Neural crest cell (in vitro differentiated cells): ENCODE data around the gene RCCD1. TPM values are rescaled to one million over a fixed set of nuclear protein-coding genes. Genes with fewer than 3 reads are reported as not detected.

Experiments
- DNase-seq: peaks from one replicate; pipeline ENCODE4 v3.0.0; 2021; ENCODE audit warnings: low read depth, mixed read lengths, low spot score
- H3K27ac Mint-ChIP-seq: one replicate; pipeline ENCODE4 v1.8.0; 2021; ENCODE audit warnings: mild to moderate bottlenecking, mixed read lengths; ENCODE audit not compliant: unreplicated experiment
- H3K27me3 Mint-ChIP-seq: 2 replicates; pipeline ENCODE4 v1.8.0; 2021; ENCODE audit warnings: low read depth, mild to moderate bottlenecking, mixed read lengths
- H3K36me3 Mint-ChIP-seq: 2 replicates; pipeline ENCODE4 v1.8.0; 2021; ENCODE audit warnings: low read depth, mild to moderate bottlenecking, mixed read lengths
- H3K4me1 Mint-ChIP-seq: 2 replicates; pipeline ENCODE4 v1.8.0; 2021; ENCODE audit warnings: mixed read lengths
- H3K4me3 Mint-ChIP-seq: one replicate; pipeline ENCODE4 v1.8.0; 2021; ENCODE audit warnings: mild to moderate bottlenecking, mixed read lengths
- H3K9me3 Mint-ChIP-seq: 2 replicates; pipeline ENCODE4 v1.8.0; 2021; ENCODE audit warnings: mixed read lengths
- total RNA-seq: library from RNA; stranded (reverse); gene quantifications from 2 replicates; pipeline ENCODE4 v1.2.1, GENCODE V29; 2021
- TF ChIP-seq, protein P1 (sequence below): fragments of 200-600 bp; sonication (generic); conservative IDR thresholded peaks from 2 replicates; pipeline ENCODE4 v1.5.0; 2021; ENCODE audit warnings: antibody characterized with exemption, mild to moderate bottlenecking

RCCD1 gene
- total RNA-seq, 1 donor from 2014 or later = 20.9 TPM

GRCh38 chr15:91001209-91001608, 46.5 kb downstream of the RCCD1 start:
- H3K36me3 Mint-ChIP-seq = peaks cover 19% of the 10 kb centered on the region

GRCh38 chr15:91007266-91007665, 52.6 kb downstream of the RCCD1 start:
- H3K27ac Mint-ChIP-seq = no peak overlapping the region
- no peaks in the 10 kb centered on the region for H3K27me3 Mint-ChIP-seq
- H3K4me3 Mint-ChIP-seq = no peak overlapping the region
- peaks cover 14% of the 10 kb centered on the region for H3K36me3 Mint-ChIP-seq
- no peak for DNase-seq
- TF ChIP-seq, protein P1, sequence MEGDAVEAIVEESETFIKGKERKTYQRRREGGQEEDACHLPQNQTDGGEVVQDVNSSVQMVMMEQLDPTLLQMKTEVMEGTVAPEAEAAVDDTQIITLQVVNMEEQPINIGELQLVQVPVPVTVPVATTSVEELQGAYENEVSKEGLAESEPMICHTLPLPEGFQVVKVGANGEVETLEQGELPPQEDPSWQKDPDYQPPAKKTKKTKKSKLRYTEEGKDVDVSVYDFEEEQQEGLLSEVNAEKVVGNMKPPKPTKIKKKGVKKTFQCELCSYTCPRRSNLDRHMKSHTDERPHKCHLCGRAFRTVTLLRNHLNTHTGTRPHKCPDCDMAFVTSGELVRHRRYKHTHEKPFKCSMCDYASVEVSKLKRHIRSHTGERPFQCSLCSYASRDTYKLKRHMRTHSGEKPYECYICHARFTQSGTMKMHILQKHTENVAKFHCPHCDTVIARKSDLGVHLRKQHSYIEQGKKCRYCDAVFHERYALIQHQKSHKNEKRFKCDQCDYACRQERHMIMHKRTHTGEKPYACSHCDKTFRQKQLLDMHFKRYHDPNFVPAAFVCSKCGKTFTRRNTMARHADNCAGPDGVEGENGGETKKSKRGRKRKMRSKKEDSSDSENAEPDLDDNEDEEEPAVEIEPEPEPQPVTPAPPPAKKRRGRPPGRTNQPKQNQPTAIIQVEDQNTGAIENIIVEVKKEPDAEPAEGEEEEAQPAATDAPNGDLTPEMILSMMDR = no peak
- no peaks in the 10 kb centered on the region for H3K9me3 Mint-ChIP-seq
- no peaks in the 10 kb centered on the region for H3K4me1 Mint-ChIP-seq

More at GRCh38 chr15:91001209-91001608, 46.5 kb downstream of the RCCD1 start:
- no peak for DNase-seq
- no peaks in the 10 kb centered on the region for H3K4me1 Mint-ChIP-seq
- H3K27me3 Mint-ChIP-seq = no peaks in the 10 kb centered on the region
- no peaks in the 10 kb centered on the region for H3K9me3 Mint-ChIP-seq
- no peak overlapping the region for H3K4me3 Mint-ChIP-seq
- no peak overlapping the region for H3K27ac Mint-ChIP-seq
- TF ChIP-seq, protein P1 = no peak

Other genes with a start within 250 kb of the RCCD1 start
- 44.8 and 47.8 TPM in 2 replicates for gene BLM, start 237.5 kb upstream of the RCCD1 start, total RNA-seq
- 14.8 and 15.7 TPM in 2 replicates for gene FURIN, start 86.3 kb upstream of the RCCD1 start, total RNA-seq
- gene FES, start 70.4 kb upstream of the RCCD1 start, total RNA-seq = 2.8 TPM in 2 replicates
- gene MAN2A2, start 51.6 kb upstream of the RCCD1 start, total RNA-seq = 78.0 and 81.6 TPM in 2 replicates
- 15.7 and 16.7 TPM in 2 replicates for gene HDDC3, start 22.3 kb upstream of the RCCD1 start, total RNA-seq
- 65.4 and 73.8 TPM in 2 replicates for gene UNC45A, start 19.6 kb upstream of the RCCD1 start, total RNA-seq
- gene PRC1, start 39.7 kb downstream of the RCCD1 start, total RNA-seq = 160 and 161 TPM in 2 replicates
- gene VPS33B, start 67.7 kb downstream of the RCCD1 start, total RNA-seq = 19.2 and 20.5 TPM in 2 replicates
- gene SV2B, start 145.4 kb downstream of the RCCD1 start, total RNA-seq = not detected in 2 replicates